GM18861 (cell line): ENCODE measurements around the gene NFIB.

Experiments
- ATAC-seq: cut with Tn5 transposase; IDR thresholded peaks from one replicate; pipeline ENCODE4 v1.9.1; 2021; ENCODE audit not compliant: unreplicated experiment

The NFIB gene

GRCh38 chr9:14313951-14314423 lies at the start of gene NFIB:
NFIB (minus strand) TSS chr9:14314141; CDS start chr9:14313511, 630 bp downstream.
- no peak for ATAC-seq

- ATAC-seq: no peak
Observed at GRCh38 chr9:14362175-14362574, 48.2 kb upstream of the NFIB start.

- no peak for ATAC-seq
Observed at GRCh38 chr9:14361074-14361473, 47.1 kb upstream of the NFIB start.

- ATAC-seq: no peak
Observed at GRCh38 chr9:14358523-14358922, 44.6 kb upstream of the NFIB start.

- no peak for ATAC-seq
Observed at GRCh38 chr9:14356351-14357265, 42.7 kb upstream of the NFIB start.

GRCh38 chr9:14354201-14354600 lies 40.3 kb upstream of the NFIB start:
- ATAC-seq: no peak

GRCh38 chr9:14353222-14354056 lies 39.5 kb upstream of the NFIB start:
- ATAC-seq: peak; percentile 70

- no peak for ATAC-seq
Observed at GRCh38 chr9:14352503-14352902, 38.6 kb upstream of the NFIB start.

GRCh38 chr9:14351221-14351836 lies 37.4 kb upstream of the NFIB start:
- no peak for ATAC-seq

GRCh38 chr9:14350754-14351153 lies 36.8 kb upstream of the NFIB start:
- no peak for ATAC-seq

GRCh38 chr9:14350349-14350728 lies 36.4 kb upstream of the NFIB start:
- ATAC-seq: no peak

GRCh38 chr9:14349447-14350348 lies 35.8 kb upstream of the NFIB start:
- ATAC-seq: no peak

GRCh38 chr9:14349146-14349446 lies 35.2 kb upstream of the NFIB start:
- no peak for ATAC-seq

GRCh38 chr9:14348373-14349145 lies 34.6 kb upstream of the NFIB start:
- ATAC-seq: no peak

- ATAC-seq: no peak
Observed at GRCh38 chr9:14348123-14348372, 34.1 kb upstream of the NFIB start.

- no peak for ATAC-seq
Observed at GRCh38 chr9:14347406-14348122, 33.6 kb upstream of the NFIB start.

- ATAC-seq: no peak
Observed at GRCh38 chr9:14346811-14347405, 33.0 kb upstream of the NFIB start.

GRCh38 chr9:14346231-14346791 lies 32.4 kb upstream of the NFIB start:
- ATAC-seq: no peak
